H9 (cell line): Measurements from ENCODE around the gene ADSL. TPM values are rescaled to one million over a fixed set of nuclear protein-coding genes. Genes with fewer than 3 reads are reported as not detected.
A peak's percentile ranks its signal among the peaks of the same experiment; 100 is the strongest.

Experiments
- DNase-seq: peaks from one replicate; pipeline ENCODE4 v3.0.0-alpha.2; 2017
- H2AFZ ChIP-seq: one replicate; pipeline ENCODE4 v1.6.1; 2013; ENCODE audit warnings: mild to moderate bottlenecking, low read length, control low read depth, moderate library complexity
- H2AK5ac ChIP-seq: 2 replicates; pipeline ENCODE4 v1.6.1; 2013; ENCODE audit warnings: low read length, control low read depth, mixed read lengths; ENCODE audit not compliant: insufficient read length
- H2BK120ac ChIP-seq: one replicate; pipeline ENCODE4 v1.6.1; 2013; ENCODE audit warnings: low read depth, mild to moderate bottlenecking, low read length, control low read depth, inconsistent platforms; ENCODE audit not compliant: poor library complexity, severe bottlenecking
- H2BK12ac ChIP-seq: 2 replicates; pipeline ENCODE4 v1.6.1; 2013; ENCODE audit warnings: low read length, control low read depth, mixed read lengths, low read depth; ENCODE audit not compliant: insufficient read length
- H2BK15ac ChIP-seq: 2 replicates; pipeline ENCODE4 v1.6.1; 2013; ENCODE audit warnings: low read depth, low read length, control low read depth
- H2BK20ac ChIP-seq: one replicate; pipeline ENCODE4 v1.6.1; 2013; ENCODE audit warnings: low read depth, mild to moderate bottlenecking, low read length, control low read depth, inconsistent platforms; ENCODE audit not compliant: poor library complexity, severe bottlenecking
- H2BK5ac ChIP-seq: 2 replicates; pipeline ENCODE4 v1.6.1; 2013; ENCODE audit warnings: low read length, control low read depth, mixed read lengths; ENCODE audit not compliant: insufficient read length
- H3K14ac ChIP-seq: 2 replicates; pipeline ENCODE4 v1.6.1; 2013; ENCODE audit warnings: low read length, control low read depth; ENCODE audit not compliant: insufficient read depth
- H3K18ac ChIP-seq: 2 replicates; pipeline ENCODE4 v1.6.1; 2013; ENCODE audit warnings: low read depth, mild to moderate bottlenecking, mixed read lengths, low read length, control low read depth; ENCODE audit not compliant: insufficient read length
- H3K23ac ChIP-seq: 2 replicates; pipeline ENCODE4 v1.6.1; 2013; ENCODE audit warnings: low read length, control low read depth, mixed read lengths, low read depth; ENCODE audit not compliant: insufficient read length
- H3K23me2 ChIP-seq: 2 replicates; pipeline ENCODE4 v1.6.1; 2013; ENCODE audit warnings: low read depth, mild to moderate bottlenecking, mixed read lengths, low read length, control low read depth; ENCODE audit not compliant: insufficient read length, poor library complexity, severe bottlenecking
- H3K27ac ChIP-seq: 2 replicates; pipeline ENCODE4 v1.5.1; 2013; ENCODE audit warnings: low read length, control low read depth, mixed read lengths, low read depth; ENCODE audit not compliant: insufficient read length
- H3K27me3 ChIP-seq: 2 replicates; pipeline ENCODE4 v1.6.1; 2013; ENCODE audit warnings: low read length, control low read depth, inconsistent platforms; ENCODE audit not compliant: insufficient read depth
- H3K4ac ChIP-seq: 2 replicates; pipeline ENCODE4 v1.6.1; 2013; ENCODE audit warnings: low read depth, mild to moderate bottlenecking, control low read depth, inconsistent platforms, low read length, moderate library complexity
- H3K4me1 ChIP-seq: 2 replicates; pipeline ENCODE4 v1.6.1; 2013; ENCODE audit warnings: low read length, control low read depth, inconsistent platforms; ENCODE audit not compliant: insufficient read depth
- H3K4me2 ChIP-seq: 2 replicates; pipeline ENCODE4 v1.6.1; 2013; ENCODE audit warnings: low read length, control low read depth, mixed read lengths; ENCODE audit not compliant: insufficient read length, insufficient read depth
- H3K56ac ChIP-seq: 2 replicates; pipeline ENCODE4 v1.6.1; 2013; ENCODE audit warnings: low read depth, mild to moderate bottlenecking, mixed read lengths, low read length, control low read depth; ENCODE audit not compliant: insufficient read length
- H3K79me1 ChIP-seq: 2 replicates; pipeline ENCODE4 v1.6.1; 2013; ENCODE audit warnings: low read depth, mild to moderate bottlenecking, moderate library complexity, low read length, control low read depth, inconsistent platforms; ENCODE audit not compliant: insufficient read depth, poor library complexity, severe bottlenecking
- H3K79me2 ChIP-seq: 2 replicates; pipeline ENCODE4 v1.6.1; 2013; ENCODE audit warnings: low read length, control low read depth, inconsistent platforms; ENCODE audit not compliant: insufficient read depth
- H3K9ac ChIP-seq: 2 replicates; pipeline ENCODE4 v1.6.1; 2013; ENCODE audit warnings: low read length, control low read depth, mixed read lengths; ENCODE audit not compliant: insufficient read length; ENCODE audit errors: extremely low read depth
- H3K9me3 ChIP-seq: one replicate; pipeline ENCODE4 v1.6.1; 2013; ENCODE audit warnings: low read depth, low read length, inconsistent platforms; ENCODE audit not compliant: control insufficient read depth
- H3T11ph ChIP-seq: one replicate; pipeline ENCODE4 v1.6.1; 2013; ENCODE audit warnings: mild to moderate bottlenecking, low read length, control low read depth, inconsistent platforms
- H4K20me1 ChIP-seq: one replicate; pipeline ENCODE4 v1.6.1; 2013; ENCODE audit not compliant: control insufficient read depth, insufficient read length, insufficient read depth
- H4K5ac ChIP-seq: 2 replicates; pipeline ENCODE4 v1.6.1; 2013; ENCODE audit warnings: low read depth, mild to moderate bottlenecking, mixed read lengths, low read length, control low read depth; ENCODE audit not compliant: insufficient read length
- H4K8ac ChIP-seq: replicated peaks from 2 replicates; pipeline ENCODE4 v1.6.1; 2013; ENCODE audit warnings: low read length, control low read depth, mixed read lengths, low read depth; ENCODE audit not compliant: insufficient read length
- H4K91ac ChIP-seq: 2 replicates; pipeline ENCODE4 v1.6.1; 2013; ENCODE audit warnings: low read depth, mild to moderate bottlenecking, moderate library complexity, mixed read lengths, low read length, control low read depth; ENCODE audit not compliant: insufficient read length
- H3K27ac Mint-ChIP-seq, 3 experiments: 2 replicates in 2 of 3; 3 replicates in 1 of 3; pipeline ENCODE4 v1.8.0; 2020 to 2021; ENCODE audit warnings: mixed read lengths in 3 of 3, mild to moderate bottlenecking in 1 of 3, moderate library complexity in 1 of 3
- H3K27me3 Mint-ChIP-seq: 2 replicates; pipeline ENCODE4 v1.8.0; 2021; ENCODE audit warnings: low read depth, mild to moderate bottlenecking, moderate library complexity, mixed read lengths
- H3K36me3 Mint-ChIP-seq, 3 experiments: 2 replicates in 2 of 3; 3 replicates in 1 of 3; pipeline ENCODE4 v1.8.0; 2020 to 2021; ENCODE audit warnings: low read depth in 3 of 3, mixed read lengths in 3 of 3; ENCODE audit not compliant: insufficient read depth in 1 of 3
- H3K4me1 Mint-ChIP-seq, 2 experiments: 2 replicates each; pipeline ENCODE4 v1.8.0; 2020; ENCODE audit warnings: mixed read lengths in 2 of 2
- H3K4me3 Mint-ChIP-seq, 2 experiments: 2 replicates in 1 of 2; 3 replicates in 1 of 2; pipeline ENCODE4 v1.8.0; 2020 to 2021; ENCODE audit warnings: mild to moderate bottlenecking in 2 of 2, mixed read lengths in 2 of 2, moderate library complexity in 1 of 2
- H3K9me3 Mint-ChIP-seq, 2 experiments: 2 replicates in 1 of 2; 3 replicates in 1 of 2; pipeline ENCODE4 v1.8.0; 2020; ENCODE audit warnings: mild to moderate bottlenecking in 2 of 2, mixed read lengths in 2 of 2, moderate library complexity in 1 of 2
- CTCF ChIP-seq: fragments of 200-600 bp; sonication (generic); conservative IDR thresholded peaks from 3 replicates; pipeline ENCODE4 v1.8.0; 2021; ENCODE audit warnings: antibody characterized with exemption, mild to moderate bottlenecking
- WGBS: extraction: QIAGEN DNeasy Blood & Tissue Kit; methylation state at CpG from one replicate; pipeline ENCODE4 v1.1.7; 2013; ENCODE audit warnings: missing lambda C conversion rate, low lambda C conversion rate, mixed read lengths; ENCODE audit not compliant: insufficient read length; ENCODE audit errors: extremely low coverage; 5-methylcytosine and 5-hydroxymethylcytosine counted together
- total RNA-seq: library from RNA; stranded (reverse); gene quantifications from 2 replicates; pipeline ENCODE4 v1.2.1, GENCODE V29; 2021

ADSL gene
- total RNA-seq, 1 experiment from 2014 or later = 175 TPM

GRCh38 chr22:40416267-40416570 lies 69.9 kb downstream of the ADSL start:
- no peaks in the 10 kb centered on the region for H3K9me3 Mint-ChIP-seq
- H3K23ac ChIP-seq = no peak overlapping the region
- no peak overlapping the region for H3K9ac ChIP-seq
- no peak overlapping the region for H2BK12ac ChIP-seq
- no peaks in the 10 kb centered on the region for H4K20me1 ChIP-seq
- H3K4me3 Mint-ChIP-seq = no peak overlapping the region
- no peak overlapping the region for H2BK20ac ChIP-seq
- H2BK15ac ChIP-seq = no peak overlapping the region
- no peak overlapping the region; the same call in 1 of the 2 replicates for H3K14ac ChIP-seq
- no peaks in the 10 kb centered on the region for H3K27me3 ChIP-seq
- H3K27ac ChIP-seq = no peak overlapping the region
- no peaks in the 10 kb centered on the region for H3K79me1 ChIP-seq
- H2AFZ ChIP-seq = no peak overlapping the region
- no peak overlapping the region for H4K5ac ChIP-seq
- H3K27ac Mint-ChIP-seq = peak overlapping the region in 1 of 3 experiments; percentile 88; a peak in 3 of 7 replicates
- no peak overlapping the region for H4K8ac ChIP-seq
- no peaks in the 10 kb centered on the region; the same call in 1 of the 2 replicates for H3K27me3 Mint-ChIP-seq
- H3K79me2 ChIP-seq = no peaks in the 10 kb centered on the region
- H2BK5ac ChIP-seq = no peak overlapping the region
- H4K91ac ChIP-seq = no peak overlapping the region
- H3K9me3 ChIP-seq = no peaks in the 10 kb centered on the region
- no peak overlapping the region for H3K4ac ChIP-seq
- no peak for DNase-seq
- no peak for TF ChIP-seq CTCF
- no peak overlapping the region for H2AK5ac ChIP-seq
- no peaks in the 10 kb centered on the region for H3K23me2 ChIP-seq
- H3K36me3 Mint-ChIP-seq = peaks cover 24 to 50% (median 46%) of the 10 kb centered on the region in 3 experiments
- no peak overlapping the region for H3T11ph ChIP-seq
- WGBS = no CpG with 5 or more reads among the region's 10 CpGs
- H3K18ac ChIP-seq = no peak overlapping the region
- H2BK120ac ChIP-seq = no peak overlapping the region
- H3K4me2 ChIP-seq = no peak overlapping the region
- 0 out of 4 replicates have a peak, but pooled peaks cover 2 to 6% of the 10 kb centered on the region in 2 experiments for H3K4me1 Mint-ChIP-seq
- no peak overlapping the region for H3K56ac ChIP-seq
- no peaks in the 10 kb centered on the region for H3K4me1 ChIP-seq
